A549 (cell line): ENCODE data around the gene LMO1.

Experiments
- CTCF ChIP-seq: fragments of >200 bp; sonication (Bioruptor Twin); formaldehyde crosslinking; IDR thresholded peaks from 3 replicates; pipeline ENCODE4 v1.5.1; 2016
- E2F6 ChIP-seq: IDR thresholded peaks from 2 replicates; pipeline ENCODE4 v1.6.1; 2012; ENCODE audit warnings: low read depth, borderline replicate concordance
- EP300 ChIP-seq, 2 experiments: fragments of >200 bp; sonication (Bioruptor Twin); formaldehyde crosslinking; IDR thresholded peaks; 2 replicates in 1 of 2; 3 replicates in 1 of 2; pipeline ENCODE4 v1.6.1; 2016 to 2017
- KDM1A ChIP-seq: fragments of 200-600 bp; sonication (generic); IDR thresholded peaks from 2 replicates; pipeline ENCODE4 v1.6.1; 2016; ENCODE audit warnings: low read depth, mild to moderate bottlenecking
- POLR2A ChIP-seq: IDR thresholded peaks from 2 replicates; pipeline ENCODE4 v1.6.1; 2012; ENCODE audit warnings: mild to moderate bottlenecking, low read length
- RAD21 ChIP-seq, 2 experiments: fragments of >200 bp in 1 of 2; sonication (Bioruptor Twin) in 1 of 2; formaldehyde crosslinking in 1 of 2; IDR thresholded peaks in 1 of 2; conservative IDR thresholded peaks in 1 of 2; 2 replicates in 1 of 2; 3 replicates in 1 of 2; pipeline ENCODE4 v1.6.1; 2012 to 2018; ENCODE audit warnings: inconsistent platforms in 1 of 2
- SMC3 ChIP-seq: fragments of >200 bp; sonication (Bioruptor Twin); formaldehyde crosslinking; IDR thresholded peaks from 3 replicates; pipeline ENCODE4 v1.6.1; 2018; ENCODE audit warnings: inconsistent platforms

- no peak for TF ChIP-seq POLR2A
- no peak for TF ChIP-seq CTCF
- TF ChIP-seq SMC3, result no peak
- TF ChIP-seq EP300 (IDR thresholded peaks at IDR 0.05), result no peak
- TF ChIP-seq E2F6, result no peak
- TF ChIP-seq KDM1A, result no peak
- TF ChIP-seq RAD21 (conservative IDR thresholded peaks at IDR 0.05 in 1 of 2, IDR thresholded peaks at IDR 0.05 in 1 of 2), result no peak
Measured at GRCh38 chr11:8307601-8308000, 43.9 kb upstream of the LMO1 start.
